GM18907 (cell line): Measurements from ENCODE around the gene SLC26A2.
A peak's percentile ranks its signal among the peaks of the same experiment; 100 is the strongest.
"Not testable (repeated sequence)": the region's sequence is repeated elsewhere in the genome, so short reads cannot be mapped to it uniquely, and the experiment has no call there.

ENCODE experiments used
- ATAC-seq: cut with Tn5 transposase; IDR thresholded peaks from one replicate; pipeline ENCODE4 v1.9.1; 2021; ENCODE audit warnings: mild to moderate bottlenecking, moderate library complexity; ENCODE audit not compliant: unreplicated experiment

Gene SLC26A2

DNA sequence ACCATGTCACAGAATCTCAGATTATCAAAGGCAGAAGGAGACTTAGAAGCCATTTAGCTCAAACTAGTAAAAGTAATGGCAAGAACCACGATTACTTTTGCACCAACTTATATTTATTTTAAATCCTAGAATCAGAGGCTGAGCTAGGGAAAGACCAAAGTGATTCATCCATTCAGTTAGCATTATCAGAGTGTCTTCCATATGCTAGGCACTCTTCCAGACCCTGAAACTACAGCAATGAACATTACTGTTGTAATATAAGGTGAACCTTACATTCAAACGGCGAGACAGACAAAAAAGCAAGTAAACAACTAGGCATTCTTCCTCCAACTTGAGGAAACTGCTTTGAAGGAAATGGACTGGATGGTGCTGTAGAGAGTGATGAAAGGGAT is 23.9 kb upstream of the SLC26A2 start:
- ATAC-seq = no peak

DNA sequence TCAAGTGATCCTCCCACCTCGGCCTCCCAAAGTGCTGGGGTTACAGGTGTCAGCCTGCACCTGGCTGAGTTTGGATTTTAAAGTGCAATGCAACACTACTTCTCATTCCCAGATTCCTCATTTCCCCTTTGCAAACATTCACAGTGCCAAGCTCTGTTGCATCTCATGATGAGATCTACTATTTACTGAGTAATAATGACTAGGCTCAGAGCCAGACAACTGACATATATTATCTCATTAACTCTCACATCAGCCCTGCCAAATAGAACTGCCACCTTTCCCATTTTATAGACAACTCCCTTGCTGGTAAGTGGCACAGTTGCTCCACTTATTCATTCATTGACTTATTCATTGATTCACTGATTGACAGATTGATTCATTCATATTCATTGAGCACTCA is 22.9 kb upstream of the SLC26A2 start:
- no peak for ATAC-seq

DNA sequence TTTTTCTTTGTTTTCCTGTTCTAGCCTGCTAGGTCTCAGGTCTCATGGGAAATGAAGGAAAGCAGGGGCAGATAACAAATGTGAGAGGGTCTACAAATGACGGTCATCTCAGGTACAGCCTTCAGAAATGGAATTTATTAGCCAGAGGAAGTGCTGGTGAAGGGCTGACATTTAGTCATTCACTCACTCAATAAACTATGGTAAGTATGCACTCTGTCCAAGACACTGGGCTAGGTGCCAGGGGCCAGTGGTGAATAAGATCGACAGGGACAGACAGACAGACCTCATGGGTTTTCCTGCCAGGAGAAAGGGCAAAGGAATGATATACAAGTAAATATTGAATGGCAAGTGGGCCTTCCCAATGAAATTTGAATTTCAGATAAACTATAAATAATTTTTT is 22.3 kb upstream of the SLC26A2 start:
- ATAC-seq = no peak

DNA sequence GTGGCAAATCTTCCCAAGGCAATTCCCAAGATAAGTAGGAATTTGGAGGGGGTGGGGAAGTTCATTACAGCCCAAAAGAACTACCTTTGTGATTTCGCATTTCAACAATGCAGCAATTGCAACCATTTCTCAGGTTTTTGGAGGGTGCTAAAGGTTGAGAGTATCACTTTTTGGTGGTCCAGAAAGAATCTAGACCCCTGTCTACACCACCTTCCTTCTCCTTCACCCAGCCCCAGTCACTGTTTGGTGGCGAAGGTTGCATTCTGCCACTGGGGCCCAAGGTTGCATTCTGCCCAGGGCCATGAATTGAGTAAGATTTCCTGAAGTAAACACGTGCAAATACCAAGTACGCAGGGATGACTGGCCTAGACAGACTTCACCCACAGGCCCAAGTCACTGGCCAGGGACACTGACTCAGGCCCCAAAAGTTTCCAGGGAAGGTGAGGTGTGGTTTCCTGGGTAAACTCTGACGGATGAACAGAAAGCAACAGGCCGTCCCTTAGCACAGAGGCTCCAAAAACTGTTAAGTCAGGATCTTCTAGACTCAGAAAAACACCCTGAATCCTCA is 21.7 kb upstream of the SLC26A2 start:
- no peak for ATAC-seq

DNA sequence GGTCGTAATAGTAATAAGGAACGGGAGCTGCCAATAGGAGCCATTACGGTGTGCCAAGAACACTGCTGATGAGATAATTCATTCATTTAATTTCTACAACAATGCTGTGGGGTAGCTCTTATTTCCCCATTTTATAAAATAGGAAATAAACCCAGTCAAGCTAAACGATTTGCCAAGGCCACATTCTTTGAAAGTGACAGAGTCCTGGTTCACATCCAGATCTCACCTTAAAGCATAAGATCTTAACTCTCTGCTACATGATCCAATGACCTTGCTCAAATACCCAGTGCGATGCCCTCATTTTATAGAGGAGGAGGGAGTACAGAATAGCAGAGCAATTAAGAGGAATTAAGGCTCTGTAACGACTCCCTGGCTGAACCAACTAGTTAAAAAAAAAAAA is 21.0 kb upstream of the SLC26A2 start:
- no peak for ATAC-seq

DNA sequence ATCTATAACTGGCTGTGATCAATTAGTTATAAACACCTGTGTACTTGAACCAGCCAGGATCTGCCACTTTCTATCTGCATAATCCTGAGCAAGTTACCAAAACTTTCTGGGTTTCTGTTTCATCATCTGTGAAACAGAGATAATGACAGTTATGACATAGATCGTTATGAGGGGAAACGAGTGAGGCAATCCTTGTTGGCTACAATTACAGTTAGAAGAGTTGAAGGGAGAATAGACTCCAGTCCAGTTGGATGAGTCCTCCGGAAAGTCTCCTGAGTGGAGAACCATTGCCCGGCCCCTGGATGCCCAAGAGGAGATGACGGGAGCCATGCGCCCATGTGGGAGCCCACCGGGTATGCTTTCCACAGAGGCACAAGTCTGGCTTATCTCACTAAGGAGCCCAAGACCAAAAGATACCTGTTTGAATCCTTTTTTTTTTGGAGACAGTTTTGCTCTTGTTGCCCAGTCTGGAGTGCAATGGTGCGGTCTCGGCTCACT is 20.4 kb upstream of the SLC26A2 start:
- ATAC-seq = peak; percentile 60

DNA sequence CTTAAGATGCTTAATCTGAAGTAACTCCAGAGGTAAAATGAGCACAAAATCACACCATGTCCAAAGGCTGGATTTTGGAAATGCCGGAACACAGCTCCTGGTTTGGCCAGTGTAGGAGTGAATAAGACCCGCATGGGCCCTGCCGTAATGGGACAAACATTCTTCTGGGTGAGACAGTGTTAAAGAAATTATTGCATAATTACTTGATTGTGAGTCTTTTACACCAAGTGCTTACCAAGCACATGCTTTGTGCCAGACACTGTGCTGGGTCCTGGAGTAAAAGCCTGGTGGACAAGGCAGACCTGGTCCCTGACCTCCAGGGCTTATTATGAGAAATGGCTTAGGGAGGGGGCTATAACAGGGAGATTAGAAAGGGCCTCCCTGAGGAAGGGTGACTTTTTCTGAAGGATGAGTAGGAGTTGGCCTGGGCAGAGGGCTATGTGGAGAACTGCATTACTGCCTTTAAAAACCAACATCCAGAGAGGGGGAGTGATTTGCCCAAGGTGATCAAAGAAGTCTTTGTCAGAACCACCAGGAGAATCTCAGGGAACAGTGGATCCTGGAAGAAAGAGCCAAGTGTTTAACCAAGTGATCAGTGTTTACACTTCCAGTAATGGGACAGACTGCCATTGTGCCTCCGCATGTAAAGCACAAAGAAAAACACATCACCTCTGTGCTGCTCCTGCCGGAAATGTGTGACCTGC is 19.5 kb upstream of the SLC26A2 start:
- no peak for ATAC-seq

DNA sequence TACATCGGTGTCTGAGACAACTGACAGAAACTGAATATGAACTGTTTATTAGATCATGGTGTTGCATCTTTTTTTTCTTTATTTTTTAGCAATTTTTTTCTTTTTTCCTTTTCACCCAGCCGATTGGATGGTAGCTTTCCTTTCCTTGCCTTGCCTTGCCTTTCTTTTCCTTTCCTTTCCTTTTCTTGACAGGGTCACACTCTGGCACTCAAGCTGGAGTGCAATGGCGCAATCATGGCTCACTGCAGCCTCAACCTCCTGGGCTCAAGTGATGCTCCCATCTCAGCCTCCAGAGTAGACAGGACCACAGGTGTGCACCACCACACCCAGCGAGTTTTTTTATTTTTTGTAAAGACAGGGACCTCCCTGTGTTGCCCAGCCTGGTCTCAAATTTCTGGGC is 18.8 kb upstream of the SLC26A2 start:
- no peak for ATAC-seq

DNA sequence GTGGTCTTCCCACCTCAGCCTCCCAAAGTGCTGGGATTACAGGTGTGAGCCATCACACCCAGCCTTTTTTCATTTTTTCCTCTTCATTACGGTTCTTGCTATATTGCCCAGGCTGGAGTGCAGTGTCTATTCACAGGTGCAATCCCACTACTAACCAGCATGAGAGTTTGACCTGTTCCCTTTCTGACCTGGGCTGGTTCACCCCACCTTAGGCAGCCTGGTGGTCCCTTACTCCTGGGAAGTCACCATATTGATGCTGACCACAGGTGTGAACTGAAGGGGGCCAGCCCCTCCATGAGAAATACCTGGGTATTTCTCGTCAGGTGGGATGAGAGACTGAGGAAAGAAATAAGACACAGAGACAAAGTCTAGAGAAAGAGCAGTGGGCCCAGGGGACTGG is 18.4 kb upstream of the SLC26A2 start:
- ATAC-seq = no peak

DNA sequence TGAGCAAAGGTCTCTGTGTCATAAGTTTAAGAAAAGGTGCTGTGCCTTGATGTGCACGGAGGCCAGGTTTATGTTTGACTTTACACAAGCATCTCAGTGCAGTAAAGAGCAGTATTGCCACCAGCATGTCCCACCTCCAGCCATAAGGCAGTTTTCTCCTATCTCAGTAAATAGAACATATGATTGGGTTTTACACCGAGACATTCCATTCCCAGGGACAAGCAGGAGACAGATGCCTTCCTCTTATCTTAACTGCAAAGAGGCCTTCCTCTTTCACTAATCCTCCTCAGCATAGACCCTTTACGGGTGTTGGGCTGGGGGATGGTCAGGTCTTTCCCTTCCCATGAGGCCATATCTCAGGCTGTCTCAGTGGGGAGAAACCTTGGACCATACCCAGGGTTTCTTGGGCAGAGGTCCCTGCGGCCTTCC is 17.8 kb upstream of the SLC26A2 start:
- ATAC-seq = not testable (repeated sequence)

DNA sequence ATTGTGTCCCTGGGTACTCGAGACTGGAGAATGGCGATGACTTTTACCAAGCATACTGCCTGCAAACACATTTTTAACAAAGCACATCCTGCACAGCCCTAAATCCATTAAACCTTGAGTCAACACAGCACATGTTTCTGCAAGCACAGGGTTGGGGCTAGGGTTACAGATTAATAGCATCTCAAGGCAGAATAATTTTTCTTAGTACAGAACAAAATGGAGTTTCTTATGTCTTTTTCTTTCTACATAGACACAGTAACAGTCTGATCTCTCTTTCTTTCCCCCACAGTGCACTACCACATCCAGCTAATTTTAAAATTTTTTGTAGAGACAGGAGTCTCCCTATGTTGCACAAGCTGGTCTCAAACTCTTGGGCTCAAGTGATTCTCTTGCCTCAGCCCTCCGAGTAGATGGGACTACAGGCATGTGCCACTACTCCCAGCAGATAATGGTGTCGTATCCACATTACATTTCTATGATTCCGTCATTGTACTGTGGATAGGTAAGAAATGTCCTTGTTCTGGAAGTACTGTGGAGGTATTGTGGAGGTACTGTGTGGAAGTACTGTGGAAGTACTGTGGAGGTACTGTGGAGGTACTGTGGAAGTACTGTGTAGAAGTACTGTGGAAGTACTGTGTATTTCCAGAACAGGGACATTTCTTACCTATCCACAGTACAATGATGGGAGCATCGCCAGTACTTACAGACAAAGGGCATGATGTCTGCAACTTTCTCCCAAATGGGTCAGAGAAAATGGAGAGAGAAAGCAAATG is 17.2 kb upstream of the SLC26A2 start:
- ATAC-seq = not testable (repeated sequence)

DNA sequence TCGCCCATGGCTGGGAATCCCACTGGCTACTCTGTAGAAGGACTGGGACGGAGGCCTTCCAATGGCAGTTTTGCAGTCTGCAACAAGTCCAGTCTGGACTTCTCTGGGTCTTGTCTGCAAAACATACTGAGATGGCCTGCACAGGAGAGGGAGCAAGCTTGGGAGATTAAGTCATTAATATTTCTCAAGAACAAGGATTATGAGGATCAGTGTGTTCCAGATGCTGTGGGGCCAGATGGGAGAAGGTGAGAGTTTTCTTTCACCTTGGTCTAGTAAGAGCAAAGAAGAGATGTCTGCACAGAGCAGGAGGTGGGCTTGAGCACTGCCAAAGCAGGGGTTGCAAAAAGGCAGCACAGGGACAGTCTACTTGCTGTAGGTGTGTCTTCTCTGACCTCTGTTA is 15.9 kb upstream of the SLC26A2 start, which contains the start of gene PDE6A:
TSS of gene PDE6A (minus strand) at position 128 of the 400 bp plus-strand sequence. CDS start at position 8, 120 bp downstream.
- ATAC-seq = no peak

DNA sequence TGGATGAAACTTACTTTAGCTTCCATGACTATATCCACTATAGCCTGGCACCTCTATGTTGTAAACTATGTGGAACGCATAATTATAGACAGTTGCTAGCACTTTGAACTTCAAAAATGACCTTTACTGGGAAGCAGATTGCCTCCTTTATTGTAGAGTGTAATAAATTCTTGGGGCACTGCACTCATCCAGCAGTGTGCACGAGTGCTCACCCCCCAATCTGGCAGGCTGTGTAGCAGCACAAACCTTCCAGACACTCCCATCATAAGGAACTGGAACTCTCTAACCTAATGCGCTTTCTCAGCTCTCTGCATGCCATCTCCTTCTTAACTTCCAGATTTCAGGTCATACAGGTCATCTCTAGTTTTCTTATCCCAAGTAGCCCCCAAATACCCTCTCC is 14.4 kb upstream of the SLC26A2 start:
- ATAC-seq = no peak

DNA sequence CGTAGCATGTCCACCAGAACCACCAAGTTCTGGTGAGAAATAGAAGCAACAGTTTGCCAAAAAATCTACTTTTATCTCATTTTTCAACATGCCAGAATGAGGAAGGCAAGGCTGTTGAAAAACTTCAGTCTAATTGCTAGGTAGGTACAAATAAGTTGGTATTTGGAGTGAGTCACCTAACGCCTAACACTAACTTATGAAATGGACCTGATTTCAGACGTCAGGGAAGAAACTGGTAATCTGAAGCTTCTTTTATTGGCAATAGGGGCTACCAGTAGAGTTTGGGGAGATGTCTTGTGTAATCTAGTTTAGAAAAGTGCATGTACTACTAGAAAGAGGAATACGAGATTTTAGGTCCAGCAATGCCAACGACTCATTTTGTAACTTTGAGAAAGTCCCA is 11.6 kb upstream of the SLC26A2 start:
- ATAC-seq = no peak

DNA sequence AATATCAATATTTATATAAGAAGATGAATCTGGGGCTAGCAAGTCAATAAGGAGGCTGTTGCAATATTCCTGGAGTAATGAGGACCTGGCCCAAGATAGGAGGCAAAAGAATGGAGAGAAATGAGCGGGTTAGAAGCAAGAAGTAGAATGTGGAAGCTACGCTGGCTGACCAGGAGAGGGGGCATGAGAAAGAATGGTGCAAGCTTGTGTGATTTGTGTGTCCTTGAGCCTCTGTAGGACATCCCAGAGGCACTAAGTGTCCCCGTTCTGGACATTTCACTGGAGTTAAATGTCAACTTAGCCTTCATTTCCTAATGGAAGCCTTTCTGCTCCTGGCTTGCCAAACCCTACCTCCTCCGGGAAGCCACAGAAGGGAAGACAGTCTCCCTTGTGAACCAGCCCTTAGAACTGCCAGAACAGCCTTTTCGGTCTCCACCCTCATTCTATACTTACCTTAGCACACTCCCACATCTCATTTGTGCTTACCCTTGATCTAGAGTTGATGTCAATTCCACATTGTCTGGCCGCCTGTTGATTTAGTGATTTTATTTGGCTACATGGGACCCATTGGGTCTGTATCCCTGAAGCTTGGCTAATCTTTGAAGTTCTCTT is 9.3 kb upstream of the SLC26A2 start:
- ATAC-seq = no peak

DNA sequence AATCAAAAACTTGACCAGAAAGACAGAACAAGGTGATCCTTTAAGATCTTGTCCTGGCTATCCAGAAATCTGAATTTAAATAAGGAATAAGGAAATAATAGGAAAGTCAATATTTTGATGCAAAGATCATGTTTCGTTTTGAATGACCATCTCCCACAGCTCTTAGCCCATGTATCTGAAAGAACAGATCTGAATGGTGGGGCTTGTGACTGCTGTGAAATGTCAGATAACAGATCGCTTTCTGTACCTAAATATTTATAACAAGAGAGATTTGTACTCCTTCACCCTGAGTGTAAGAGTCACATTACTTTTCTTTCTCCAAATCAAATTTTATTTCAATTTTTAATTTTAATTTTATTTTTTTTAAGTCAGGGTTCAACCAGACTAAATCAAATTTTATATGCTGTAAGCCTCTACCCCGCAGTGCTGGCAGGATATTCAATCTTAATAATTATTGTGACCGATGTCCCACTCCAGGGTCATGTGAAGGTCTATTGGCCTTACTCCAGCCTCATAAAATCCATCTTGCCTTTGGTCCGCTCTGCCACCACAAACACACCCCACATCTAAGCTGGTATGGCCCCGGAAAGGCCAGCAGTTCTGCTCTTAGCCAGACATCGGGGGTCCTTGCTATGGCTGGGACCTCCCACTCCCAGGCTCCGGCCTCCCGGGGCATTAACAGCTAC is 7.0 kb upstream of the SLC26A2 start:
- no peak for ATAC-seq

DNA sequence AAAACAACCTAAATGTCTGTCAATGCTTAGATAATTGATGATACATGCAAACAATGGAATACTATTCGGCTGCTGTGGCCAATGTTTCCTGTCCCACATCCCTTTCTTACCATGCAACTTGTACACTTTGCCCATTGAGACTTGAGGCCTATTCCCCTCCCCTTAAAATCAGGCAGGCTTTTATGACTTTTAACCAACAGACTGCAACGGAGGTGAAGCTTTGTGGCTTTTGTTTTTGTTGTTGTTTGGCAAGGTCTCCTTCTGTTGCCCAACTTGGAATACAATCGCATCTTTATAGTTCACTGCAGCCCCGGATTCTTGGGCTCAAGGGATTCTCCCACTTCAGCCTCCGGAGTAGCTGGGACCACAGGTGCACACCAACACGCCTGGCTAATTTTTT is 5.8 kb upstream of the SLC26A2 start:
- no peak for ATAC-seq

DNA sequence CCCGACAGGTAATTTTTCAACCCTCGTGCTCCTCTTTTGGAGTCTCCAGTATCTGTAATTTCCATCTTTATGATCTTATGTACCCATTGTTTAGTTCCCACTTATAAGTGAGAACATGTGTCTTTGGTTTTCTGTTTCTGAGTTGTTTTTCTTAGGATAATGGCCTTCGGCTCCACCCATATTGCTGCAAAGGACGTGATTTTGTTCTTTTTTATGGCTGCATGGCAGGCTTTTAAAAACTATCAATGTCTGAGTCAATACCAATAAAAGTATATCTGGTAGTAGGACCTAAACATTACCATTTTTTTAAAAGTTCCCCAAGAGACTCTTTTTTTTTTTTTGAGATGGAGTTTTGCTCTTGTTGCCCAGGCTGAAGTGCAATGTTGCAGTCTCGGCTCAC is 3.9 kb upstream of the SLC26A2 start:
- ATAC-seq = no peak

DNA sequence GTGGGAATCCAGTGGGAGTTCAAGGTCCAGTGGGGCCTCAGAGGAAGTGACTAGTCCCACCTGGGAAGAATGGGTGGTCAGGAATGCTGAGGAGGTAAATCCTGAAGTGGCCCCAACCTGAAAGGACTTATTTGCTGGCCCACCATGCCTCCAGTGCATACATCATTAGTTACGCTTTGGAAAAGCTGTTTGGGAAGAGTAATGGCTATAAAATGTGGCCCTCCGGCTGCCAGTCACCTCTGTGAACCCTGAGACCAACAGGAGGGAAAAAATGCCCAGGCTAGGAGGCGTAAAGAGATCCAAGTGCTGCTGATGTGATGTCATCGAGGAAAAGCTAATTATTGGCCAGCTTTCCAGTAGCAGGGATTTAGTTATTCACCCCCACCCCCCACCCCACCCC is 2.7 kb upstream of the SLC26A2 start:
- ATAC-seq = no peak

DNA sequence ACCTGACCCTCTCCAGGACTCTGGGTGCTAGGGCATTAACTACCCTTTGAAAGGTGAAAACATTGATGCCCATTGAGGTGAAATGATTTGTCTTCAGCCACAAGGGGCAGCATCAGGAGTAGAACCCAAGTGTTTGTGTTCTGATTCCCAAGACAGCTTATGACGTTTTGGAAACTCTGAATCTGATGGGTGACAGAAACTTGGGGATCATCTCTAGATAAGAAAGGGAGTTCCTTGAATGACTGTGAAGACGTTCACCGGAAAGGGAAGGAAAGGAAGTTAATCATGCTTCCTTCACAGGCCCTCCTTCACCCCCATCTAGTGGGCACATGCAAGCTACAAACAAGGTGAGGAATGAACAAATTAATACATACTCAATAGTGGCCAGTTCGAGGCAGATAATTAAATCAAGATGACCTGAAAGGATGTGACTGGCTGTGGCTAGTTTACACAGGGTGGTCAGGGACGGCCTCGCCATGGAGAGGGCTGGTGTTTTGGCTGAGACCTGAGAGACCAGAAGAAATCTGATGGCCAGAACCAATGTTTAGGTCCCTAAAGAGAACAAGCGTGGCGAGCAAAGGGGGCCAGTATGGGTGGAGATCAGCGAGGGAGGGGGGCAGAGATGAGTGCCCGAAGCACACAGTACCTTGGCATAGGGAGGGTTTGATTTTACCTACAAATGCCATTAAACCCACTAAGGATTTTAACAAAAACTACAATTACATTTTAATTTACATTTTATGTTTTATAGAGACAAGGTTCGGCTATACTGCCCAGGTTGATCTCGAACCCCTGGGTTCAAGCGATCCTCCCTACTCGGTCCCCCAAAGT is 937 bp upstream of the SLC26A2 start:
- ATAC-seq = peak; percentile 24
